NCI-H2227 (cell line): ENCODE data around the gene UROD.
"Not testable (repeated sequence)": the region's sequence is repeated elsewhere in the genome, so short reads cannot be mapped to it uniquely, and the experiment has no call there.

ENCODE experiments used
- DNase-seq: peaks from one replicate; lab custom pipeline; 2025; ENCODE audit not compliant: unreplicated experiment; lab: John Stamatoyannopoulos, UW

The UROD gene

GRCh38 chr1:45011837-45012638, at the start of gene UROD:
Gene UROD, plus strand, starts transcription at chr1:45012254. Its CDS starts 12 bp downstream, at chr1:45012266.
- peak; percentile 96 for DNase-seq

GRCh38 chr1:44962729-44963128, 49.3 kb upstream of the UROD start:
- DNase-seq = no peak

GRCh38 chr1:44964396-44964795, 47.7 kb upstream of the UROD start:
- DNase-seq = no peak

GRCh38 chr1:44970317-44970716, 41.7 kb upstream of the UROD start:
- no peak for DNase-seq

GRCh38 chr1:44973645-44974044, 38.4 kb upstream of the UROD start:
- DNase-seq = no peak

GRCh38 chr1:44976252-44976651, 35.8 kb upstream of the UROD start:
- no peak for DNase-seq

GRCh38 chr1:44977372-44977771, 34.7 kb upstream of the UROD start:
- DNase-seq = not testable (repeated sequence)

GRCh38 chr1:44985747-44986359, 26.2 kb upstream of the UROD start:
- DNase-seq = no peak

GRCh38 chr1:44988531-44989156, 23.4 kb upstream of the UROD start:
- no peak for DNase-seq

GRCh38 chr1:44994309-44994898, 17.6 kb upstream of the UROD start:
- no peak for DNase-seq

- DNase-seq = no peak
Observed at GRCh38 chr1:44995467-44996238, 16.4 kb upstream of the UROD start.

GRCh38 chr1:44999232-44999631, 12.8 kb upstream of the UROD start:
- DNase-seq = no peak

GRCh38 chr1:45001011-45001481, 11.0 kb upstream of the UROD start:
- no peak for DNase-seq

GRCh38 chr1:45001576-45001975, 10.5 kb upstream of the UROD start:
- not testable (repeated sequence) for DNase-seq

- no peak for DNase-seq
Observed at GRCh38 chr1:45002650-45003645, 9.1 kb upstream of the UROD start.

GRCh38 chr1:45003741-45004140, 8.3 kb upstream of the UROD start:
- no peak for DNase-seq

- DNase-seq = no peak
Observed at GRCh38 chr1:45004281-45004920, 7.7 kb upstream of the UROD start.

- DNase-seq = no peak
Observed at GRCh38 chr1:45005761-45006160, 6.3 kb upstream of the UROD start.

- DNase-seq = no peak
Observed at GRCh38 chr1:45007311-45007710, 4.7 kb upstream of the UROD start.
